GM18526 (cell line): ENCODE measurements around the gene CRY2.

Experiments
- POLR2A ChIP-seq: IDR thresholded peaks from 3 replicates; pipeline ENCODE4 v1.6.1; 2011; ENCODE audit not compliant: insufficient read length; ENCODE audit errors: extremely low read depth

The CRY2 gene

DNA sequence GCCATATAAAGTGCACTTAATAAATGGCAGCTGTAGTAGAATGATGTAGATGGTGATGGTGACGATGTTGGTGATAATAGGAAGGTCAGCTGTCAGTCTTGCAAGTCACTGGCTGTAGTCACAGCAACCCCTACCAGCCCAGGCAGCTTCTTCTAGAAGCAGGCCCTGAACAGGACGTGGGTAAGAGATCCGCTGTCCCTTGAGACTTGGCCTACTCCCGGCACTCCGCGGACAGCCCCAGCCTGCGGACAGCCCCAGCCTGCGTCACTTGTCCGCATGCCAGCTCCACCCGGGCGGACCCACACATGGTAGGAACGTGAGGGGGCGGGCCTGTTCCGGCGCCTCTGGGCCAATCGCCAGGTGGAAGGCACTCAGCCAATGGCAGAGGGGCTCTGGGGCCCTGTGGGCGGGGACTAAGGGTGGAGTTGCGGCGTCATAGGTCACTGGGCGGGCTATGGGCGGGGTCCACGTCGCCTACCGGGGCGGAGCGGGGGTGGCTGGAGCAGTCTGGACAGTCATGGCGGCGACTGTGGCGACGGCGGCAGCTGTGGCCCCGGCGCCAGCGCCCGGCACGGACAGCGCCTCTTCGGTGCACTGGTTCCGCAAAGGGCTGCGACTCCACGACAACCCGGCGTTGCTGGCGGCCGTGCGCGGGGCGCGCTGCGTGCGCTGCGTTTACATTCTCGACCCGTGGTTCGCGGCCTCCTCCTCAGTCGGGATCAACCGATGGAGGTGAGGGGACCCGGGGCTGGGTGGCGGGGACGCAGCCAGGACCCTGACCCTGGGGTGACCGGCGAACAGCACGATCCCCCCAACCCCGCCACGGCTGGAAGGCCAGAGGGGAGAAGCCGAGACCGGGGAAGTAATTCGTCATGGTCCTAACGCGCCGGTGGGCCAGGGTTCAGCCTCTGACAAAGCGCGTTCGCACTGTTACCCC, at the start of gene CRY2:
CRY2 (plus strand) TSS at position 502 of the 937 bp plus-strand sequence; CDS start at position 518, 16 bp downstream.
- TF ChIP-seq POLR2A, result peak; percentile 91

DNA sequence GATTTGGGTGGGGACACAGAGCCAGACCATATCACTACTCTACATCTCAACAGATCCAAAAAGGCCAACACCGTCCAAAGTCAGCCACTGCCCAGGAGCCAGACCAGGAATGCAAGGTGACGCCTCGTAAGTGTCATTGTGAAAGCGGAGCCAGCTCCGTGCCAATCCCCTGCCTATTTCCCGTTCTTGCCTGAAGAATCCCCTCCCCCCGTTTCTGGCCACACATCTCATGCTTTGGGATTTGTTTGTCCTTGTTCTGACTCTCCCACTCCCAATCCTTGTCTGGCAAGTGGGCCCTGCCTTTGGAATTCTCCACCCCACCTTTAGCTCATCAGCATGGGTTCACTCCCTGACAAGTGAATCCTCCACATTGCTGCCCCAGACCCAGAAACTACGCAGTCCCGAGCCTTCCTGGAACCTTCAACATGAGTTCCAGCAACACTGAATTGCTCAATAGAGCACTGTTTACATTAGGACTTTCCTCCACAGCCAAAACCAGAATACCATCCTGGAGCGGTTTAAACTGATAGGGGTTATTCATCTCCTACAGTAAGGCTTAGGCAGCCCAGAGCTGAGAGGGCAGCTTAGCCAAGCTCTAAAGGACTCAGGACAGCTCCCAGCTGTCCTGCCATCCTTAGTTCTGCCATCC, 48.4 kb upstream of the CRY2 start:
- TF ChIP-seq POLR2A, result no peak

DNA sequence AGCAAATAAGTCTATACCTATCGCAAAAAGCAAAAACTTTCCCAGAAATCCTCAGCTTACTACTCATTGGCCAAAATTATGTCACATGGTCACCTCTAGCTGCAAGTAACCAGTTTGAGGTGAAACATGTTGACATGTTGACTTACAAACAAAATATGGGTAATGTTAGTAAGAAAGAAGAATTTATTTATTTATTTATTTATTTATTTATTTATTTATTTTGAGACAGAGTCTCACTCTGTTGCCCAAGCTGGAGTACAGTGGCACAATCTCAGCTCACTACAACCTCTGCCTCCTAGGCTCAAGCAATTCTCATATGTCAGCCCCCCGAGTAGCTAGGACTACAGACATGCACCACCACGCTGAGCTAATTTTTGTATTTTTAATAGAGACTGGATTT, 47.7 kb upstream of the CRY2 start:
- no peak for TF ChIP-seq POLR2A

DNA sequence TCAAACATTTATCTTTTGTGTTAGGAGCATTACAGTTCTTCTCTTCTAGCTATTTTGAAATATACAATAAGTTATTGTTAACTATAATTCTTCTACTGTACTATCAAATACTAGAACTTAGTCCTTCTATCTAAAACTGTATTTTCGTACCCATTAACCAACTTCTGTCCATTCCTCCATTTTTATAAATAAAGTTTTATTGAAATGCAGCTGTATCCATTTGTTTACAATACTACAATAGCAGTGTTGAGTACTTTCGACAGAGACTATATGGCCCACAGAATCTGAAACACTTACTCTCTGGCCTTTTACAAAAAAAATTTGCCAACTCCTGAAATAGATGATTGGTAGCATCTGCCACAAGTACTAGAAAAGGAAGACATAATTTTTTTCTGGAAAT, 47.0 kb upstream of the CRY2 start:
- TF ChIP-seq POLR2A, result no peak

DNA sequence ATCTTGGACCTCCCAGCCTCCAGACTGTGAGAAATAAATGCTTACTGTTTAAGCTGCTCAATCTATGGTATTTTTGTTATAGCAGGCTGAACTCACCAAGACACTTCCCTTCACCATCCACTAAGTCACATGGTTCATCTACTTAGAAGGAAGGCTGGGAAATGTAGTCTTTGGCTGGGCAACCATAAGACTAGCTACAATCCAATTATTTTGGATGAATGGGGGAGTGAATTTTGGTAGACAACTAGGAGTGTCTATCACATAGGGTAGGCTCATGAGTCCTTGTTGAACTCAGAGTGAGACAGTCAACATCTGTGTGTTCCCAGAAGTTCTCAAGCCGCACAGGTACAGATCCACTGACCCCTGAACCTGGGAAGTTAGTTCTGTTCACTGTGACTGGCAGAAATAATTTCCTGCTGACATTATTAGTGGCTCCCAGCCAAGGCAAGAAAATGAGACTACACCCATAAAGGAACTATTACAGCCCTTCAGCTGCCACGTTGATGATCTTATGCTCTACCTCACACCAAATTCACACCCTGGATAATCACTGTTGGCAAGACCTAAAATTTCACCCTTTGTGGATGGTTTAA, 45.5 kb upstream of the CRY2 start:
- TF ChIP-seq POLR2A, result no peak

DNA sequence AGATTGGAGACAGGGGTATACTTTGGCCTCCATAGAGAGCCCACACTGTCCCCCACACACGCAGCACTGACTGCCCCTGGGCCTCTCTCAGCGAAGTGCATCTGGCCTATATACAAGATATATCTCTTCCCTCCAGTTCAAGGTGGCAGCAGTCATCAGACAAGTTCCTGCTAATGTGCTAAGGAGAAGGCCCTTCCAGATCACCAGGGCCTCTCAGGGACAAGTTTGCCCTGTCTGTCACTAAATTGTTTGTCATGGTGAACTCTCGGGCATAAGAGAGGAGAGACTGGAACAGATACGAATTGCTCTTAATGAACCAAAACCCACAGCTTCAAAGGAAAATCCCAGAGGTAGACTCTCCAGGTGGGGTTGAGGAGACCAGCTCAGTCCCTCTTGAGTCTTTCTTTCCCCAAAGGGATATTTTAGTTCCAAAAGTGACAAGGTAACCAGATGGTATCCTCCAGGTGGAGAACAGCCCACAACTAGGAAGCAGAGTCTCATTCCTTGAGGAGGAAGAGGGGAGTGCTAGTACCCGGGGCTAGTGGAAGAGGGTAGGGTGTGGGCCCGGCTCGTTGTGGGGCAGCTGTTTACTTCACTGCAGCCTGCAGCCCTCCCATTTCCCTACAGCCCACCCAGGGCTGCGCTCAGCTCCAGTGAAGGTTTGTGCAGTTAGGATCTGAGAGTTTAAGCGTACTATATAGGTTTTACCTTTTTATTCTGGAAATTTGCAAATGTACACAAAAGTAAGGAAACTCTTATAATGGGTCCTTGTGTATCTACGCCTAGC, 44.6 kb upstream of the CRY2 start:
- no peak for TF ChIP-seq POLR2A

DNA sequence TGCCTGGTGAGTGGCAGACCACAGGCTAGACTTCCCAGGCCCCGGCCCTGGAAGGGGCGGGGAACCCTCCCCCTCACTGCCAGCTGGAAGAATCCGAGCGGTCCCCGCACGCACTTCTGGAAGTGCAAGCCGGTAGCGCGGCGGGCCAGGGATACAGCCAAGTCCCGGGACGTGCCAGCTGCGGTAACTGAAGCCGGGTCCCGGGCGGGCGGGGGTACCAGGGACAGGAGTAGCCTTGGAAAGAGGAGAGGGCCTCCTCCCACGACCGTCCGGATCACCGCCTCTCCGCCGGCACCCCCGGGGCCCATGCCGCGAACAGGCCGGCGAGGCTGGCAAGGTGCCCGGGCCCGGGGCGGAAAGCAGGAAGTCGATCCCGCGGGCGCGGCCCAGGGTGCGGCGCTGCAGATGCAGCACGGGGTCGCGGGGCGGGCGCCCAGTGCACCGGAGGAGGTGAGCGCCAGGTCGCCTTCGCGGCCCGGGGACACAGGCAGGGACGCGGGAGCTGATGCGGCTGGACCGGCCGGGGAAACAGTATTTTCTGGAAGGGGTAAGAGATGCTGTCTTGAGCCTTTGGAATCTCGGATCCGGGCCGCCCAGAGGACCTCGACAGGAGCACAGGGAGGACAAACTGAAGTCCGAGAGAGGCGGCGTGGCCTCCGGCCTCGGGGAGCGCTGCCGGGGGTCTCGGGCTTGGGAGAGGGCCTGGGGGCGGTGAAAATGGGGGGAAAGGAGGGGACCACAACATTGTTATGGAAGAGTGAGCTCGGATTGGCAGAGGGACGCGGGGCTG, 43.1 kb upstream of the CRY2 start:
- TF ChIP-seq POLR2A, result no peak

DNA sequence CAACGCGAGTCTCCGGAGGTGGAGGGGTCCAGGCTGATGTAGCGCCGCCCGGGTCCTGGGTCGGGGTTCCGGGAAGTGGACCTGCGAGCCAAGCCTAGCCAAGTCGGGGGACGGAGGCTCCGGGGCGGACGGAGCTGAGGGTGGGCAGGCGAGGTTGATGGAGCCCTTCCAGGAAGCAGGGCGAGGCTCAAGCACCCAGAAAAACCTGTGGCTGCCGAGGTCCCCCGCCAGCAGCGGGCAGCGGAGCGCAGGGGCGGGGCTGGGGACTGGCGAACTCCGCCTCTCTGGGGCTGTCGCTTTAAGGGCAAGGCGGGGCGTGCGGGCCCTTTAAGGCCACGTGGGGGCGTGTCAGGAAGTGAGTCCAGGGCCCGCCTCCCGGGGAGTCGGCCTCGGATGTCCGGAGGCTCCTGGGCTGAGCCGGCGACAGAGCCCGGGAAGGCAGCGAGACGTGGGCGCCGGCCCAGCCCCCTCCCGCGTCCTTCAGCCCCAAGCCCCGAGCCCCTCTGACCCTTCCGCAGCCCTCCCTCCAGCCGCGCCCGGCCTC, 42.4 kb upstream of the CRY2 start, which contains the start of gene SLC35C1:
SLC35C1 (plus strand) TSS at position 389 of the 544 bp plus-strand sequence. CDS start 653 bp downstream, outside the sequence.
- peak; percentile 83 for TF ChIP-seq POLR2A

DNA sequence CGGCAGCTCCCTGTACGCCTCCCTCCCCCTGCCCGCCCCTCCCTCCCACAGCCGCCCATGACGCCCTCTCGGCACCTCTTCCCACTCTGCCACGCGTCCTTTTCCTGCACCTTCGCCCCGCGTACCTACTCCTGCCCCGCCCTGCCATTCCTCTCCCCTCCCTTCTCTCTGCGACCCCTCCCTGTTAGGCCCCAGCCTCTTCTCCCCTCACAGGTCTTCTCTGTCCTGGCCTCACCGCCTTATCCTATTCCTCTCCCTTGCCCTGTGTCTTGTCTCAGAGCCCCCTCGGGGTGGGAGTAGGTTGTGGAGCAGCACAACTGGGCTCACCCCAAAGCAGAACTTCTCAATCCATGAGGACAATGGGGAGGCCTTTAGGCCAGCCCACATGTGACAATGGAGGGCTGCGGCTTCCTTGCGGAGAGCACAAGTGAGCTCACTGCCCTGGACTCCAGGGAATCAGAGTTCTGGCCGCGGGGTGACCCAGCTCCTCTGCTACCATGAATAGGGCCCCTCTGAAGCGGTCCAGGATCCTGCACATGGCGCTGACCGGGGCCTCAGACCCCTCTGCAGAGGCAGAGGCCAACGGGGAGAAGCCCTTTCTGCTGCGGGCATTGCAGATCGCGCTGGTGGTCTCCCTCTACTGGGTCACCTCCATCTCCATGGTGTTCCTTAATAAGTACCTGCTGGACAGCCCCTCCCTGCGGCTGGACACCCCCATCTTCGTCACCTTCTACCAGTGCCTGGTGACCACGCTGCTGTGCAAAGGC, 41.8 kb upstream of the CRY2 start:
- TF ChIP-seq POLR2A, result no peak

DNA sequence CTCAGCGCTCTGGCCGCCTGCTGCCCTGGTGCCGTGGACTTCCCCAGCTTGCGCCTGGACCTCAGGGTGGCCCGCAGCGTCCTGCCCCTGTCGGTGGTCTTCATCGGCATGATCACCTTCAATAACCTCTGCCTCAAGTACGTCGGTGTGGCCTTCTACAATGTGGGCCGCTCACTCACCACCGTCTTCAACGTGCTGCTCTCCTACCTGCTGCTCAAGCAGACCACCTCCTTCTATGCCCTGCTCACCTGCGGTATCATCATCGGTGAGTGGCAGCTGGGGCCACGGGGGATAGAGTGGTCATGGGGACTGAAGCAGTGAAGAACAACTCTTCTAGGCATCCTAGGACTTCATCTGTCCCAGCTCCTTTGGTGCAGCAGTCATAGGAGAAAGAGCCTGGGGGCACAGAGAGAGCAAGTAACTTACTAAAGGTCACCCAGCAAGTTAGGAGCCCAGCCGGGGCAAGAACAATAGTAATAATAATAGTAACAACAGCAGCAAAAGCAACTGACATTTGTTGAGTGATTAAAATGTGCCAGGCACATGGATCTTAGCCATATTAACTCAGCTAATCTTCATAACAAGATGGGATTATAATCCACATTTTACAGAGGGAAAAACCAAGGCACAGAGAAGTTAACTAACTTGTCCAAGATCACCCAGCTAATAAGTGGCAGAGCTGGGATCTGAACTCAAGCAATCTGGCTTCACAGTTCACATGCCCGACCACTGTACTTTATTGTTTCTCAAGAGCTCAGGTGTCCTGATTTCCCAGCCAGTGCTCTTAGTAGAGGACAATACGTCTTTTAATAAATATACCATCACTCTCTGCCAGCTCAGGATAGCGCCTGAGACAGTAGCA, 41.0 kb upstream of the CRY2 start:
- no peak for TF ChIP-seq POLR2A

DNA sequence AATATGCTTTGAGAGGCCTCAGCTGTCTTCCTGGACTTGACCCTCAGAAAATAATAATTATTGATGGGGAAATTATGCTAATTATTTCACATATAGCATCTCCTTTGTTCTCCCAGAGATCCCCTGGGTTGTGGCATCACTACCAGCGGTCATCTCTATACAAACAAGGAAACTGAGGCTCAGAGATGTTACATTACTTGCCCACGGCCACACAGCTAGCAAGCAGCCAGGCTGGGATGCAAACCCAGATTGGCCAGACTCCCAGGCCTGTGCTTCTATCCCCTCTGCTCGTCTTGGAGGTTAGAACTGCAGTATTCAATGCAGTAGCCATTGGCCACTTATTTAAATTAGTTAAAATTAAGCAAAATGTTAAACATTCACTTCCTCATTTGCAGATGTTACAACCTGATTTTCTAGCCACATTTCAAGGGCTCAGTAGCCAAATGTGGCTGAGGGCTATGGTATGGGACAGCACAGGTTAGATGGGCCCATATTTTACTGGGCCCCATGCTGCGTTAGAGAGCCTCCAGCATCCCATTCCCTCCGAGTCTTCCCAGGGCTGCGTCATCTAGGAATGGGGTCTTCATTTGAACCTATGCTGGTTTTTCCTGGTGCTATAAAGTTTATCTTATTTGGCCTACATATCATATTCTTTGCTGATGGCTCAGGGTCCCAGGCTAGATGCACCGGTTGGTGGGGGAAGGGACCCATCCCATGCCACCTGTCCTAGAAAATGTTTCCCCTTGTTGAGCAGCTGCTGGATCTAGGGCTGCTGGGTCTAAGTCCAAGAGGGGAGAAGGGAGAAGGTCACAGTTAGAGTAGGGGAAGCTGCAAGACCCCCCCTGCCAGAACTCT, 40.1 kb upstream of the CRY2 start:
- TF ChIP-seq POLR2A, result no peak

DNA sequence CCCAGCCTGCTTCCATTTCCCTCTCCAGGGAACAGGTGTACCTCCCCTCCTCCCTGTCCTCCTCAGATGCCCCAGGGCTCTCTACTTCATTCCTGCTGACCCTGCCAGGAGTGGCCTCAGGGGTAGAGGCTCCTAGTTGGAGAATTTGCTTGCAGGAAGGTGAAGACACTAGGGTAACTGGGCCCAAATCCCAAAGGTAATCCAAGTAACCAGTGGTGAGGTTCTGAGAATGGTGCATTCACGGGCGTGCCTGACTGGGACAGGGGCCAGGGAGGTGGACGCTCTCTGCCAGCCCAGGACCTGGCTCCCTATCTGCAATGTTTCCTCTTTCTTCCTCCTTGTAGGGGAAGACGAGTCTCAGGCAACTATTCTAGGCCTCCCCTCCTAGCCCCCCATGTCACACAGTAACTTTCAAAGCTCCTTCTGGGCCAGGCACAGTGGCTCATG, 39.5 kb upstream of the CRY2 start:
- TF ChIP-seq POLR2A, result no peak
